Measurements from ENCODE around the gene NOS3.

GRCh38 chr7:150941351-150942000, 49.3 kb upstream of the NOS3 start:
- no peak for TF ChIP-seq POLR2A (IDR thresholded peaks at IDR 0.05)
- TF ChIP-seq CTCF (IDR thresholded peaks at IDR 0.05), result no peak
- TF ChIP-seq POLR2AphosphoS5 (IDR thresholded peaks at IDR 0.05), result no peak
- TF ChIP-seq EP300 (IDR thresholded peaks at IDR 0.05), result no peak
